ENCODE results near the gene RFC5.
"Not testable (repeated sequence)": the region's sequence is repeated elsewhere in the genome, so short reads cannot be mapped to it uniquely, and the experiment has no call there.

RFC5 gene

GRCh38 chr12:117980616-117981015, 35.9 kb upstream of the RFC5 start:
- Histone ChIP-seq H3K4me1 (ENCODE audit: control insufficient read depth in 5 of 5, insufficient read depth in 5 of 5, low read length in 5 of 5) (no peaks in the 10 kb centered on the region), H3K27ac (ENCODE audit: low read depth, low read length) (no peak overlapping the region), H3K27me3 (ENCODE audit: control insufficient read depth in 5 of 5, insufficient read depth in 4 of 5, low read length in 5 of 5) (peaks cover 0 to 4% (median 0%) of the 10 kb centered on the region in 5 donors), H3K4me3 (ENCODE audit: low read depth in 1 of 5, low read length in 5 of 5) (no peak overlapping the region), H3K9me3 (ENCODE audit: control insufficient read depth in 5 of 5, low read length in 5 of 5) (no peaks in the 10 kb centered on the region), H3K36me3 (ENCODE audit: control insufficient read depth in 5 of 5, insufficient read depth in 5 of 5, low read length in 5 of 5) (no peaks in the 10 kb centered on the region), H3K9ac (ENCODE audit: low read length in 5 of 5) (no peak overlapping the region)

GRCh38 chr12:117981267-117981666, 35.2 kb upstream of the RFC5 start:
- Histone ChIP-seq H3K27ac (ENCODE audit: low read depth, low read length) (no peak overlapping the region), H3K36me3 (ENCODE audit: control insufficient read depth in 5 of 5, insufficient read depth in 5 of 5, low read length in 5 of 5) (no peaks in the 10 kb centered on the region), H3K4me3 (ENCODE audit: low read depth in 1 of 5, low read length in 5 of 5) (no peak overlapping the region), H3K4me1 (ENCODE audit: control insufficient read depth in 5 of 5, insufficient read depth in 5 of 5, low read length in 5 of 5) (no peaks in the 10 kb centered on the region), H3K9ac (ENCODE audit: low read length in 5 of 5) (no peak overlapping the region), H3K9me3 (ENCODE audit: control insufficient read depth in 5 of 5, low read length in 5 of 5) (no peaks in the 10 kb centered on the region), H3K27me3 (ENCODE audit: control insufficient read depth in 5 of 5, insufficient read depth in 4 of 5, low read length in 5 of 5) (peaks cover 0 to 4% (median 0%) of the 10 kb centered on the region in 5 donors)

GRCh38 chr12:117985182-117985581, 31.3 kb upstream of the RFC5 start:
- no peaks in the 10 kb centered on the region for H3K36me3 ChIP-seq (ENCODE audit: control insufficient read depth in 5 of 5, insufficient read depth in 5 of 5, low read length in 5 of 5)
- peaks cover 0 to 4% (median 0%) of the 10 kb centered on the region in 5 donors for H3K27me3 ChIP-seq (ENCODE audit: control insufficient read depth in 5 of 5, insufficient read depth in 4 of 5, low read length in 5 of 5)
- no peak overlapping the region for H3K4me3 ChIP-seq (ENCODE audit: low read depth in 1 of 5, low read length in 5 of 5)
- peaks cover 0 to 2% (median 0%) of the 10 kb centered on the region in 5 donors for H3K9me3 ChIP-seq (ENCODE audit: control insufficient read depth in 5 of 5, low read length in 5 of 5)
- no peaks in the 10 kb centered on the region for H3K4me1 ChIP-seq (ENCODE audit: control insufficient read depth in 5 of 5, insufficient read depth in 5 of 5, low read length in 5 of 5)
- no peak overlapping the region for H3K27ac ChIP-seq (ENCODE audit: low read depth, low read length)
- H3K9ac ChIP-seq (ENCODE audit: low read length in 5 of 5): no peak overlapping the region

- H3K9ac ChIP-seq (ENCODE audit: low read length in 5 of 5): no peak overlapping the region
- H3K36me3 ChIP-seq (ENCODE audit: control insufficient read depth in 5 of 5, insufficient read depth in 5 of 5, low read length in 5 of 5): no peaks in the 10 kb centered on the region
- peaks cover 0 to 5% (median 0%) of the 10 kb centered on the region in 5 donors for H3K9me3 ChIP-seq (ENCODE audit: control insufficient read depth in 5 of 5, low read length in 5 of 5)
- H3K4me3 ChIP-seq (ENCODE audit: low read depth in 1 of 5, low read length in 5 of 5): no peak overlapping the region
- no peaks in the 10 kb centered on the region for H3K4me1 ChIP-seq (ENCODE audit: control insufficient read depth in 5 of 5, insufficient read depth in 5 of 5, low read length in 5 of 5)
- H3K27me3 ChIP-seq (ENCODE audit: control insufficient read depth in 5 of 5, insufficient read depth in 4 of 5, low read length in 5 of 5): peaks cover 0 to 4% (median 2%) of the 10 kb centered on the region in 5 donors
- H3K27ac ChIP-seq (ENCODE audit: low read depth, low read length): no peak overlapping the region
Measured at GRCh38 chr12:117986705-117987469, 29.6 kb upstream of the RFC5 start.

- Histone ChIP-seq H3K27me3 (ENCODE audit: control insufficient read depth in 5 of 5, insufficient read depth in 4 of 5, low read length in 5 of 5) (peaks cover 0 to 3% (median 0%) of the 10 kb centered on the region in 5 donors), H3K9ac (ENCODE audit: low read length in 5 of 5) (no peak overlapping the region), H3K9me3 (ENCODE audit: control insufficient read depth in 5 of 5, low read length in 5 of 5) (peaks cover 0 to 8% (median 0%) of the 10 kb centered on the region in 5 donors), H3K27ac (ENCODE audit: low read depth, low read length) (no peak overlapping the region), H3K4me3 (ENCODE audit: low read depth in 1 of 5, low read length in 5 of 5) (no peak overlapping the region), H3K36me3 (ENCODE audit: control insufficient read depth in 5 of 5, insufficient read depth in 5 of 5, low read length in 5 of 5) (no peaks in the 10 kb centered on the region), H3K4me1 (ENCODE audit: control insufficient read depth in 5 of 5, insufficient read depth in 5 of 5, low read length in 5 of 5) (no peaks in the 10 kb centered on the region)
Measured at GRCh38 chr12:117994551-117995438, 21.7 kb upstream of the RFC5 start.

GRCh38 chr12:117998719-117999118, 17.8 kb upstream of the RFC5 start:
- H3K27me3 ChIP-seq (ENCODE audit: control insufficient read depth in 5 of 5, insufficient read depth in 4 of 5, low read length in 5 of 5): no peaks in the 10 kb centered on the region
- no peak overlapping the region for H3K9ac ChIP-seq (ENCODE audit: low read length in 5 of 5)
- peaks cover 0 to 5% (median 0%) of the 10 kb centered on the region in 5 donors for H3K9me3 ChIP-seq (ENCODE audit: control insufficient read depth in 5 of 5, low read length in 5 of 5)
- no peaks in the 10 kb centered on the region for H3K36me3 ChIP-seq (ENCODE audit: control insufficient read depth in 5 of 5, insufficient read depth in 5 of 5, low read length in 5 of 5)
- H3K4me3 ChIP-seq (ENCODE audit: low read depth in 1 of 5, low read length in 5 of 5): no peak overlapping the region
- no peaks in the 10 kb centered on the region for H3K4me1 ChIP-seq (ENCODE audit: control insufficient read depth in 5 of 5, insufficient read depth in 5 of 5, low read length in 5 of 5)
- H3K27ac ChIP-seq (ENCODE audit: low read depth, low read length): no peak overlapping the region

- not testable (repeated sequence) for H3K9me3 ChIP-seq (ENCODE audit: control insufficient read depth in 5 of 5, low read length in 5 of 5); H3K27ac ChIP-seq (ENCODE audit: low read depth, low read length); H3K36me3 ChIP-seq (ENCODE audit: control insufficient read depth in 5 of 5, insufficient read depth in 5 of 5, low read length in 5 of 5); H3K4me1 ChIP-seq (ENCODE audit: control insufficient read depth in 5 of 5, insufficient read depth in 5 of 5, low read length in 5 of 5); H3K4me3 ChIP-seq (ENCODE audit: low read depth in 1 of 5, low read length in 5 of 5); H3K9ac ChIP-seq (ENCODE audit: low read length in 5 of 5); H3K27me3 ChIP-seq (ENCODE audit: control insufficient read depth in 5 of 5, insufficient read depth in 4 of 5, low read length in 5 of 5)
Measured at GRCh38 chr12:117999806-118000205, 16.7 kb upstream of the RFC5 start.

- Histone ChIP-seq H3K4me3 (ENCODE audit: low read depth in 1 of 5, low read length in 5 of 5) (no peak overlapping the region), H3K36me3 (ENCODE audit: control insufficient read depth in 5 of 5, insufficient read depth in 5 of 5, low read length in 5 of 5) (no peaks in the 10 kb centered on the region), H3K27me3 (ENCODE audit: control insufficient read depth in 5 of 5, insufficient read depth in 4 of 5, low read length in 5 of 5) (peaks cover 0 to 2% (median 0%) of the 10 kb centered on the region in 5 donors), H3K9me3 (ENCODE audit: control insufficient read depth in 5 of 5, low read length in 5 of 5) (no peaks in the 10 kb centered on the region), H3K9ac (ENCODE audit: low read length in 5 of 5) (no peak overlapping the region), H3K27ac (ENCODE audit: low read depth, low read length) (no peak overlapping the region), H3K4me1 (ENCODE audit: control insufficient read depth in 5 of 5, insufficient read depth in 5 of 5, low read length in 5 of 5) (peaks cover 0 to 1% (median under 1%) of the 10 kb centered on the region in 5 donors)
Measured at GRCh38 chr12:118010903-118011302, 5.6 kb upstream of the RFC5 start.

GRCh38 chr12:118011377-118011776, 5.1 kb upstream of the RFC5 start:
- no peak overlapping the region for H3K4me3 ChIP-seq (ENCODE audit: low read depth in 1 of 5, low read length in 5 of 5)
- no peaks in the 10 kb centered on the region for H3K36me3 ChIP-seq (ENCODE audit: control insufficient read depth in 5 of 5, insufficient read depth in 5 of 5, low read length in 5 of 5)
- H3K27ac ChIP-seq (ENCODE audit: low read depth, low read length): no peak overlapping the region
- peaks cover 0 to 6% (median 5%) of the 10 kb centered on the region in 5 donors for H3K4me1 ChIP-seq (ENCODE audit: control insufficient read depth in 5 of 5, insufficient read depth in 5 of 5, low read length in 5 of 5)
- H3K27me3 ChIP-seq (ENCODE audit: control insufficient read depth in 5 of 5, insufficient read depth in 4 of 5, low read length in 5 of 5): peaks cover 0 to 2% (median 0%) of the 10 kb centered on the region in 5 donors
- H3K9ac ChIP-seq (ENCODE audit: low read length in 5 of 5): no peak overlapping the region
- no peaks in the 10 kb centered on the region for H3K9me3 ChIP-seq (ENCODE audit: control insufficient read depth in 5 of 5, low read length in 5 of 5)

GRCh38 chr12:118011961-118012360, 4.5 kb upstream of the RFC5 start:
- H3K9ac ChIP-seq (ENCODE audit: low read length in 5 of 5): no peak overlapping the region
- H3K36me3 ChIP-seq (ENCODE audit: control insufficient read depth in 5 of 5, insufficient read depth in 5 of 5, low read length in 5 of 5): no peaks in the 10 kb centered on the region
- H3K27ac ChIP-seq (ENCODE audit: low read depth, low read length): no peak overlapping the region
- peaks cover under 1 to 11% (median 8%) of the 10 kb centered on the region in 5 donors for H3K4me1 ChIP-seq (ENCODE audit: control insufficient read depth in 5 of 5, insufficient read depth in 5 of 5, low read length in 5 of 5)
- no peak overlapping the region for H3K4me3 ChIP-seq (ENCODE audit: low read depth in 1 of 5, low read length in 5 of 5)
- H3K27me3 ChIP-seq (ENCODE audit: control insufficient read depth in 5 of 5, insufficient read depth in 4 of 5, low read length in 5 of 5): peaks cover 0 to 2% (median 0%) of the 10 kb centered on the region in 5 donors
- H3K9me3 ChIP-seq (ENCODE audit: control insufficient read depth in 5 of 5, low read length in 5 of 5): no peaks in the 10 kb centered on the region
